Muscle layer of colon (tissue), 2 donors: ENCODE data around the gene BLTP1.

Experiments
- H3K27ac ChIP-seq: one replicate; pipeline ENCODE4 v1.7.0; 2013; ENCODE audit warnings: low read depth, mild to moderate bottlenecking, low read length, moderate library complexity
- H3K27me3 ChIP-seq, 2 donors: one replicate each; pipeline ENCODE4 v1.7.0; 2013; ENCODE audit warnings: low read length in 2 of 2, mild to moderate bottlenecking in 2 of 2; ENCODE audit not compliant: insufficient read depth in 2 of 2, control insufficient read depth in 1 of 2
- H3K36me3 ChIP-seq: one replicate; pipeline ENCODE4 v1.7.0; 2013; ENCODE audit warnings: mild to moderate bottlenecking, low read length; ENCODE audit not compliant: insufficient read depth
- H3K4me1 ChIP-seq: one replicate; pipeline ENCODE4 v1.7.0; 2013; ENCODE audit warnings: mild to moderate bottlenecking, low read length; ENCODE audit not compliant: insufficient read depth
- H3K4me3 ChIP-seq, 2 donors: one replicate each; pipeline ENCODE4 v1.7.0; 2013; ENCODE audit warnings: low read length in 2 of 2, low read depth in 1 of 2, mild to moderate bottlenecking in 1 of 2, moderate library complexity in 1 of 2
- H3K9ac ChIP-seq: one replicate; pipeline ENCODE4 v1.7.0; 2013; ENCODE audit warnings: low read length
- H3K9me3 ChIP-seq: one replicate; pipeline ENCODE4 v1.7.0; 2013; ENCODE audit warnings: mild to moderate bottlenecking, low read length
- donor health status: abdominal sarcoma.
- donor health status: Adenocarcinoma of cecum.

BLTP1 gene

GRCh38 chr4:122172266-122172665 is 20.1 kb downstream of the BLTP1 start:
- Histone ChIP-seq H3K9me3 (no peaks in the 10 kb centered on the region), H3K36me3 (peaks cover 7% of the 10 kb centered on the region), H3K4me1 (peaks cover 11% of the 10 kb centered on the region), H3K4me3 (no peak overlapping the region), H3K27ac (no peak overlapping the region), H3K27me3 (no peaks in the 10 kb centered on the region), H3K9ac (no peak overlapping the region)

GRCh38 chr4:122178961-122179360 is 26.8 kb downstream of the BLTP1 start:
- H3K4me3 ChIP-seq = no peak overlapping the region
- H3K9me3 ChIP-seq = no peaks in the 10 kb centered on the region
- H3K27me3 ChIP-seq = no peaks in the 10 kb centered on the region
- H3K36me3 ChIP-seq = peaks cover 31% of the 10 kb centered on the region
- H3K9ac ChIP-seq = no peak overlapping the region
- no peaks in the 10 kb centered on the region for H3K4me1 ChIP-seq
- no peak overlapping the region for H3K27ac ChIP-seq

GRCh38 chr4:122195718-122196117 is 43.6 kb downstream of the BLTP1 start:
- H3K36me3 ChIP-seq = peaks cover 40% of the 10 kb centered on the region
- no peak overlapping the region for H3K27ac ChIP-seq
- H3K9me3 ChIP-seq = no peaks in the 10 kb centered on the region
- no peaks in the 10 kb centered on the region for H3K27me3 ChIP-seq
- H3K4me1 ChIP-seq = no peaks in the 10 kb centered on the region
- no peak overlapping the region for H3K4me3 ChIP-seq
- no peak overlapping the region for H3K9ac ChIP-seq
